22Rv1 (cell line): ENCODE measurements around the gene CSMD2.

ENCODE experiments used
- ZFX ChIP-seq: fragments of 450-650 bp; IDR thresholded peaks from 2 replicates; pipeline ENCODE4 v1.6.1; 2017; ENCODE audit warnings: antibody characterized with exemption, borderline replicate concordance
- TF ChIP-seq, protein P1 (sequence below): fragments of 450-650 bp; IDR thresholded peaks from 2 replicates; pipeline ENCODE4 v1.5.1; 2017; ENCODE audit warnings: mild to moderate bottlenecking

DNA sequence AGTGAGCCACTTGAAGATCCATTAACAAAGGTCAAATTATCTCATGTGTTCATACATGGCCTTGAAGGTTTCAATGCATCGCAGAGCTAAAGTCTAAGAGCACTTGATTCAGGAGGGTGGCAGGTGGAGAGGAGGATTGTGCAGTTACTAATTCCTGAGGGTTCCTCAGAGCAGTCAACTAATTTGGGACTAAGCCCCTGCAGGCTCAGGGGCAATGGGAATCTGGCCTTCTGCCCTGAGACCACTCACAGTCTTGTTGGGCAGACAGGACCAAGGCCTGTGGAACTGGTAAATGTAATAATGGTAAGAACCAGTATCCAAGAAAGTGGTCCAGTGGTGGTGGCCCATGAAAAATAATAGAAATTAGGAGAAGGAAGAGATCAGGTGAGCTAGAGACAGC is 428.5 kb downstream of the CSMD2 start:
- TF ChIP-seq, protein P1, sequence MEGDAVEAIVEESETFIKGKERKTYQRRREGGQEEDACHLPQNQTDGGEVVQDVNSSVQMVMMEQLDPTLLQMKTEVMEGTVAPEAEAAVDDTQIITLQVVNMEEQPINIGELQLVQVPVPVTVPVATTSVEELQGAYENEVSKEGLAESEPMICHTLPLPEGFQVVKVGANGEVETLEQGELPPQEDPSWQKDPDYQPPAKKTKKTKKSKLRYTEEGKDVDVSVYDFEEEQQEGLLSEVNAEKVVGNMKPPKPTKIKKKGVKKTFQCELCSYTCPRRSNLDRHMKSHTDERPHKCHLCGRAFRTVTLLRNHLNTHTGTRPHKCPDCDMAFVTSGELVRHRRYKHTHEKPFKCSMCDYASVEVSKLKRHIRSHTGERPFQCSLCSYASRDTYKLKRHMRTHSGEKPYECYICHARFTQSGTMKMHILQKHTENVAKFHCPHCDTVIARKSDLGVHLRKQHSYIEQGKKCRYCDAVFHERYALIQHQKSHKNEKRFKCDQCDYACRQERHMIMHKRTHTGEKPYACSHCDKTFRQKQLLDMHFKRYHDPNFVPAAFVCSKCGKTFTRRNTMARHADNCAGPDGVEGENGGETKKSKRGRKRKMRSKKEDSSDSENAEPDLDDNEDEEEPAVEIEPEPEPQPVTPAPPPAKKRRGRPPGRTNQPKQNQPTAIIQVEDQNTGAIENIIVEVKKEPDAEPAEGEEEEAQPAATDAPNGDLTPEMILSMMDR, result no peak
- no peak for TF ChIP-seq ZFX
